ENCODE results near the gene ROPN1B. TPM values are rescaled to one million over a fixed set of nuclear protein-coding genes. Genes with fewer than 3 reads are reported as not detected.
"Not testable (repeated sequence)": the region's sequence is repeated elsewhere in the genome, so short reads cannot be mapped to it uniquely, and the experiment has no call there.

Gene ROPN1B
- total RNA-seq, 1 experiment from 2014 or later: not detected

DNA sequence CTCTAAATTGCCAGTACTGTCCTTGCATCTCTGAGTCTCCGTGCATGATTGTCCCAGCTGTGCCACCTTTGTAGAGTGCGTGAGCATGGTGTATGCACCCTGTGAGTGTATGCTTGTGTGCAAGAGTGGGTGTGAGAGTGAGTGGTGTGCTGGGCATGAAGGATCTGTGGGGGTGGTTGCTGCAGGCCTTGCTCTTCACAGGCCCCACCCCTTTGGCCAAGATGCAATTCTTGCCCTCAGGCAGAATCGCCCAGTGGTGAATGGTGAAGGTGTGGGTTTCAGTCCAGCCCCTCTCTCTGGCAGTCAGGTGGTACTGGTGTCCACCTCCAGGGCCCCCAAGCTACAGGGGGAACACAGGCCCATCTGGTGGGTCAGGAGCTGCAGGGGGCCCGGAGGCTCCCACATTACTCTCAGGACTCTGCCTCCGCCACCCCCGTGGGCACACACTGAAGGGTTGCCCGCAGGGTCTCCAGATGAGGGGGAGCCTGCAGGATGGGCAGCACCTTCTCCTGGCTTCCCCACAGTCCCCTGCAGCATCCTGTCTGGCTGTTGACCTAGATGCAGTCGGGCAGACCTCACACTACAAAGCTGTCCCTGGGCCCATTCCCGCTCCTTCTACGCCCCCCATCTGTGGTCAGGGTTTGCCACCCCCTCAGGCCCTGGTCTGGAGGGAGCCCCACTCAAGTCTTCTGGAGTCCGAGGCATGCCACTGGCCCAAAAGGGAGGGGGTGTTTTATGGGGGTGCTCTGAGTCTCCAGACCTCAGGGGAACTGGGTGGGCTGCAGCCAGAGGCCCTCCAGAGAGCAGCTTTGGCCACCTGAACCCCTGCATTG lies 8.3 kb upstream of the ROPN1B start:
- intact Hi-C loops (cut with micrococcal nuclease): no loop called here
- ChIA-PET CTCF (interaction anchor here (0.6 kb wide), 1 partner anchor 74 kb away, joined by 3 read pairs; no protein-coding TSS in a partner anchor), POLR2A (no interaction called here)
- no peak for TF ChIP-seq CTCF (IDR thresholded peaks at IDR 0.05; ENCODE audit: unreplicated experiment)
- peaks cover 18% of the 10 kb centered on the region for H3K27me3 Mint-ChIP-seq (ENCODE audit: insufficient read depth, unreplicated experiment)
- no peaks in the 10 kb centered on the region for H3K36me3 Mint-ChIP-seq (ENCODE audit: insufficient read depth, unreplicated experiment)
- BruUV-seq (replicated peaks): no TSS peak
- no peaks in the 10 kb centered on the region for H3K9me3 Mint-ChIP-seq (ENCODE audit: unreplicated experiment)
- no peak overlapping the region for H3K4me3 Mint-ChIP-seq (ENCODE audit: unreplicated experiment)
- DNase-seq (ENCODE audit: unreplicated experiment): no peak
- no peak overlapping the region for H3K27ac Mint-ChIP-seq (ENCODE audit: low read depth, unreplicated experiment)
- H3K4me1 Mint-ChIP-seq (ENCODE audit: insufficient read depth, unreplicated experiment): no peaks in the 10 kb centered on the region

GRCh38 chr3:125961289-125961589 lies 7.7 kb upstream of the ROPN1B start:
- H3K27me3 Mint-ChIP-seq (ENCODE audit: insufficient read depth, unreplicated experiment): peaks cover 12% of the 10 kb centered on the region
- ChIA-PET CTCF (interaction anchor here (0.6 kb wide), 1 partner anchor 74 kb away, joined by 3 read pairs; no protein-coding TSS in a partner anchor), POLR2A (no interaction called here)
- intact Hi-C loops (cut with micrococcal nuclease): no loop called here
- H3K4me3 Mint-ChIP-seq (ENCODE audit: unreplicated experiment): no peak overlapping the region
- no TSS peak for BruUV-seq (replicated peaks)
- TF ChIP-seq CTCF (IDR thresholded peaks at IDR 0.05; ENCODE audit: unreplicated experiment): no peak
- no peak for DNase-seq (ENCODE audit: unreplicated experiment)
- H3K9me3 Mint-ChIP-seq (ENCODE audit: unreplicated experiment): no peaks in the 10 kb centered on the region
- no peaks in the 10 kb centered on the region for H3K4me1 Mint-ChIP-seq (ENCODE audit: insufficient read depth, unreplicated experiment)
- no peak overlapping the region for H3K27ac Mint-ChIP-seq (ENCODE audit: low read depth, unreplicated experiment)
- no peaks in the 10 kb centered on the region for H3K36me3 Mint-ChIP-seq (ENCODE audit: insufficient read depth, unreplicated experiment)

DNA sequence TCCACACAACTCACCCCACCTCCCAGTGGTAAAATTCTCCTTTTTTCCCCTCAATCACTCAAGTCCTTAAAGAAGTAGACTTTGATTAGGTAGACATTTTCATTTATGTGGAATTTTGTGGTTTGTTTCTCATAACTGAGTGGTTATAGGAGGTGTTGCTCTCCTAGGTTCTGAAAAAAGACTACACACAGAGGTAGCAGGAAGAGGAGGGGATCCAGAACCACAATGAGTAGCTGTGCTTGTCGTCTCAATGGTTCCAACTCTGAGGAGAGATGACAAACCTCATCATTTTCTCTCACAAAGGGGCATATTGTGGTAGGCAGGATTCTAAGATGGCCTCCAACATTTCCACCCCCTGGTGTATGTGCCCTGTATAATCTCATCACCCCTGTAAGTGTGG lies 5.1 kb upstream of the ROPN1B start:
- H3K4me3 Mint-ChIP-seq (ENCODE audit: unreplicated experiment); DNase-seq (ENCODE audit: unreplicated experiment); H3K27me3 Mint-ChIP-seq (ENCODE audit: insufficient read depth, unreplicated experiment); H3K4me1 Mint-ChIP-seq (ENCODE audit: insufficient read depth, unreplicated experiment); BruUV-seq (replicated peaks); CTCF ChIA-PET; H3K9me3 Mint-ChIP-seq (ENCODE audit: unreplicated experiment); H3K27ac Mint-ChIP-seq (ENCODE audit: low read depth, unreplicated experiment); intact Hi-C loops (cut with micrococcal nuclease); POLR2A ChIA-PET; H3K36me3 Mint-ChIP-seq (ENCODE audit: insufficient read depth, unreplicated experiment): not testable (repeated sequence)

GRCh38 chr3:125965505-125965904 lies 3.5 kb upstream of the ROPN1B start:
- CTCF ChIA-PET: no interaction called here
- Mint-ChIP-seq H3K9me3 (ENCODE audit: unreplicated experiment) (no peaks in the 10 kb centered on the region), H3K4me1 (ENCODE audit: insufficient read depth, unreplicated experiment) (no peaks in the 10 kb centered on the region), H3K36me3 (ENCODE audit: insufficient read depth, unreplicated experiment) (no peaks in the 10 kb centered on the region), H3K27me3 (ENCODE audit: insufficient read depth, unreplicated experiment) (no peaks in the 10 kb centered on the region), H3K4me3 (ENCODE audit: unreplicated experiment) (no peak overlapping the region), H3K27ac (ENCODE audit: low read depth, unreplicated experiment) (no peak overlapping the region)
- no peak for TF ChIP-seq CTCF (IDR thresholded peaks at IDR 0.05; ENCODE audit: unreplicated experiment)
- intact Hi-C loops (cut with micrococcal nuclease): no loop called here
- POLR2A ChIA-PET: interaction anchor here (0.7 kb wide), 1 partner anchor 8 kb away, joined by 3 read pairs; no protein-coding TSS in a partner anchor
- no peak for DNase-seq (ENCODE audit: unreplicated experiment)
- BruUV-seq (replicated peaks): no TSS peak

All from MCF 10A (cell line).